Caco-2 (cell line): Measurements from ENCODE around the gene CSMD2. TPM values are rescaled to one million over a fixed set of nuclear protein-coding genes. Genes with fewer than 3 reads are reported as not detected.

Experiments used
- BruUV-seq: library from RNA; stranded (reverse); fragments of 400-500 nt; replicated peaks from 2 replicates; lab custom pipeline; 2021; lab: Mats Ljungman, UMichigan
- CTCF ChIA-PET: fragments of 300-600 bp; sonication (Branson Sonifier 250); formaldehyde crosslinking; loops from one replicate; lab custom pipeline; 2022; ENCODE audit warnings: antibody characterized with exemption; lab: Charles Lee
- POLR2A ChIA-PET: fragments of 300-600 bp; sonication (Branson Sonifier 250); formaldehyde crosslinking; loops from one replicate; lab custom pipeline; 2022; ENCODE audit warnings: antibody characterized with exemption; lab: Charles Lee
- DNase-seq, 2 experiments: peaks; one replicate each; pipeline versions ENCODE4 v3.0.0 to v3.0.0-alpha.2; 2020 to 2022
- H3K27me3 ChIP-seq: replicated peaks from 2 replicates; pipeline ENCODE4 v1.6.0; 2011; ENCODE audit warnings: low read length; ENCODE audit not compliant: control insufficient read depth, insufficient read depth
- H3K36me3 ChIP-seq: 2 replicates; pipeline ENCODE4 v1.5.1; 2011; ENCODE audit warnings: low read length; ENCODE audit not compliant: control insufficient read depth, insufficient read depth
- H3K4me1 ChIP-seq: fragments of 250-450 bp; sonication (Bioruptor Pico); 2 replicates; pipeline ENCODE4 v1.5.1; 2020; ENCODE audit warnings: mild to moderate bottlenecking
- H3K4me3 ChIP-seq: 2 replicates; pipeline ENCODE4 v1.5.1; 2011; ENCODE audit warnings: low read depth, mild to moderate bottlenecking, control low read depth, low read length
- H3K9me3 ChIP-seq: fragments of 250-450 bp; sonication (Bioruptor Pico); 2 replicates; pipeline ENCODE4 v1.5.1; 2020; ENCODE audit warnings: mild to moderate bottlenecking, moderate library complexity
- H3K27ac Mint-ChIP-seq: one replicate; pipeline ENCODE4 v1.8.0; 2022; ENCODE audit warnings: mixed read lengths; ENCODE audit not compliant: unreplicated experiment
- H3K27me3 Mint-ChIP-seq: one replicate; pipeline ENCODE4 v1.8.0; 2022; ENCODE audit warnings: mixed read lengths; ENCODE audit not compliant: insufficient read depth, unreplicated experiment
- H3K36me3 Mint-ChIP-seq: one replicate; pipeline ENCODE4 v1.8.0; 2022; ENCODE audit warnings: mild to moderate bottlenecking, mixed read lengths; ENCODE audit not compliant: insufficient read depth, unreplicated experiment
- H3K4me1 Mint-ChIP-seq: one replicate; pipeline ENCODE4 v1.8.0; 2022; ENCODE audit warnings: low read depth, mixed read lengths; ENCODE audit not compliant: unreplicated experiment
- H3K4me3 Mint-ChIP-seq: one replicate; pipeline ENCODE4 v1.8.0; 2022; ENCODE audit warnings: mild to moderate bottlenecking, moderate library complexity, mixed read lengths; ENCODE audit not compliant: unreplicated experiment
- H3K9me3 Mint-ChIP-seq: one replicate; pipeline ENCODE4 v1.8.0; 2022; ENCODE audit warnings: mixed read lengths; ENCODE audit not compliant: unreplicated experiment
- CTCF ChIP-seq, 2 experiments: fragments of 200-600 bp in 1 of 2; IDR thresholded peaks; 1 replicate in 1 of 2; 2 replicates in 1 of 2; pipeline versions ENCODE4 v1.5.1 to v1.8.0; 2011 to 2022; ENCODE audit warnings: antibody characterized with exemption in 1 of 2, control low read depth in 1 of 2, inconsistent platforms in 1 of 2, low read depth in 1 of 2, low read length in 1 of 2, mild to moderate bottlenecking in 1 of 2, moderate library complexity in 1 of 2; ENCODE audit not compliant: insufficient read depth in 1 of 2, severe bottlenecking in 1 of 2, unreplicated experiment in 1 of 2
- intact Hi-C: fragments of 100-400 bp; cut with micrococcal nuclease; formaldehyde crosslinking; loops from one replicate; pipeline ENCODE4 v1.10.0; 2022; ENCODE audit not compliant: unreplicated experiment
- total RNA-seq: library from RNA; stranded (reverse); gene quantifications from 2 replicates; pipeline ENCODE4 v1.2.3, GENCODE V29; 2022

CSMD2 gene
- total RNA-seq, 1 experiment from 2014 or later, result not detected

GRCh38 chr1:33698361-33699035 lies 466.5 kb downstream of the CSMD2 start:
- H3K4me3 Mint-ChIP-seq, result no peak overlapping the region
- Histone ChIP-seq H3K27me3 (no peaks in the 10 kb centered on the region), H3K9me3 (no peaks in the 10 kb centered on the region), H3K36me3 (no peaks in the 10 kb centered on the region), H3K4me3 (no peak overlapping the region), H3K4me1 (no peaks in the 10 kb centered on the region)
- H3K27ac Mint-ChIP-seq, result no peak overlapping the region
- TF ChIP-seq CTCF (IDR thresholded peaks at IDR 0.05; ENCODE audit: insufficient read depth in 1 of 2, low read depth in 1 of 2, low read length in 1 of 2, severe bottlenecking in 1 of 2, unreplicated experiment in 1 of 2), result no peak
- ChIA-PET POLR2A (no interaction called here), CTCF (no interaction called here)
- no peaks in the 10 kb centered on the region for H3K4me1 Mint-ChIP-seq
- DNase-seq, result no peak
- intact Hi-C loops, result no loop called here
- no peaks in the 10 kb centered on the region for H3K9me3 Mint-ChIP-seq
- no peaks in the 10 kb centered on the region for H3K36me3 Mint-ChIP-seq
- BruUV-seq, result no TSS peak
- peaks cover 20% of the 10 kb centered on the region for H3K27me3 Mint-ChIP-seq

GRCh38 chr1:33697816-33698215 lies 467.2 kb downstream of the CSMD2 start:
- CTCF ChIA-PET, result no interaction called here

GRCh38 chr1:33696962-33697361 lies 468.1 kb downstream of the CSMD2 start:
- no peaks in the 10 kb centered on the region for H3K9me3 ChIP-seq
- intact Hi-C loops, result no loop called here
- no peaks in the 10 kb centered on the region for H3K27me3 ChIP-seq
- POLR2A ChIA-PET, result no interaction called here
- no TSS peak for BruUV-seq
- H3K4me3 Mint-ChIP-seq, result no peak overlapping the region
- H3K4me1 Mint-ChIP-seq, result no peaks in the 10 kb centered on the region
- CTCF ChIA-PET, result no interaction called here
- H3K27ac Mint-ChIP-seq, result no peak overlapping the region
- no peak overlapping the region for H3K4me3 ChIP-seq
- H3K36me3 Mint-ChIP-seq, result no peaks in the 10 kb centered on the region
- H3K36me3 ChIP-seq, result no peaks in the 10 kb centered on the region
- peaks cover 20% of the 10 kb centered on the region for H3K27me3 Mint-ChIP-seq
- H3K4me1 ChIP-seq, result no peaks in the 10 kb centered on the region
- no peaks in the 10 kb centered on the region for H3K9me3 Mint-ChIP-seq
- DNase-seq, result no peak
- TF ChIP-seq CTCF (IDR thresholded peaks at IDR 0.05; ENCODE audit: insufficient read depth in 1 of 2, low read depth in 1 of 2, low read length in 1 of 2, severe bottlenecking in 1 of 2, unreplicated experiment in 1 of 2), result no peak

More at GRCh38 chr1:33697816-33698215, 467.2 kb downstream of the CSMD2 start:
- DNase-seq, result no peak
- H3K4me1 ChIP-seq, result no peaks in the 10 kb centered on the region
- Mint-ChIP-seq H3K27me3 (peaks cover 20% of the 10 kb centered on the region), H3K4me1 (no peaks in the 10 kb centered on the region), H3K4me3 (no peak overlapping the region), H3K36me3 (no peaks in the 10 kb centered on the region), H3K27ac (no peak overlapping the region), H3K9me3 (no peaks in the 10 kb centered on the region)
- POLR2A ChIA-PET, result no interaction called here
- no TSS peak for BruUV-seq
- intact Hi-C loops, result no loop called here
- H3K36me3 ChIP-seq, result no peaks in the 10 kb centered on the region
- H3K27me3 ChIP-seq, result no peaks in the 10 kb centered on the region
- H3K4me3 ChIP-seq, result no peak overlapping the region
- no peak for TF ChIP-seq CTCF (IDR thresholded peaks at IDR 0.05; ENCODE audit: insufficient read depth in 1 of 2, low read depth in 1 of 2, low read length in 1 of 2, severe bottlenecking in 1 of 2, unreplicated experiment in 1 of 2)
- H3K9me3 ChIP-seq, result no peaks in the 10 kb centered on the region
